Keratinocyte (primary cell): ENCODE measurements around the gene ACOXL. TPM values are rescaled to one million over a fixed set of nuclear protein-coding genes. Genes with fewer than 3 reads are reported as not detected.

ENCODE experiments used
- DNase-seq: peaks from one replicate; pipeline ENCODE4 v3.0.0-alpha.2; 2011; ENCODE audit warnings: low read depth, missing footprints, low spot score
- FAIRE-seq: peaks from 2 replicates; lab custom pipeline; 2011; peaks lifted over from hg19 to GRCh38; lab: Jason Lieb, UNC
- H2AFZ ChIP-seq: 2 replicates; pipeline ENCODE4 v1.6.0; 2012; ENCODE audit warnings: low read length, control low read depth, inconsistent platforms; ENCODE audit not compliant: control insufficient read depth
- H3K27ac ChIP-seq: 2 replicates; pipeline ENCODE4 v1.5.1; 2011; ENCODE audit warnings: low read length; ENCODE audit not compliant: control insufficient read depth, insufficient read depth
- H3K27me3 ChIP-seq: 3 replicates; pipeline ENCODE4 v1.6.0; 2011; ENCODE audit warnings: low read length; ENCODE audit not compliant: control insufficient read depth, insufficient read depth; ENCODE audit errors: extremely low read depth
- H3K36me3 ChIP-seq, 2 experiments: 2 replicates in 1 of 2; 3 replicates in 1 of 2; pipeline ENCODE4 v1.5.1; 2011; ENCODE audit warnings: low read length in 2 of 2, mild to moderate bottlenecking in 1 of 2; ENCODE audit not compliant: control insufficient read depth in 2 of 2, insufficient read depth in 2 of 2; ENCODE audit errors: extremely low read depth in 1 of 2
- H3K4me1 ChIP-seq: 3 replicates; pipeline ENCODE4 v1.5.1; 2011; ENCODE audit warnings: low read length; ENCODE audit not compliant: control insufficient read depth, insufficient read depth; ENCODE audit errors: extremely low read depth
- H3K4me2 ChIP-seq: 3 replicates; pipeline ENCODE4 v1.6.0; 2011; ENCODE audit warnings: low read depth, low read length; ENCODE audit not compliant: control insufficient read depth, insufficient read depth; ENCODE audit errors: extremely low read depth
- H3K4me3 ChIP-seq, 3 experiments: fragments of 200-600 bp in 1 of 3; sonication (generic) in 1 of 3; 2 replicates in 2 of 3; 3 replicates in 1 of 3; pipeline ENCODE4 v1.5.1; 2011 to 2016; ENCODE audit warnings: low read length in 3 of 3, mild to moderate bottlenecking in 3 of 3, control low read depth in 2 of 3, inconsistent platforms in 1 of 3, low read depth in 1 of 3, mixed read lengths in 1 of 3, mixed run types in 1 of 3, moderate library complexity in 1 of 3; ENCODE audit not compliant: control insufficient read depth in 2 of 3, insufficient read depth in 2 of 3; ENCODE audit errors: extremely low read depth in 1 of 3
- H3K79me2 ChIP-seq: 2 replicates; pipeline ENCODE4 v1.6.0; 2012; ENCODE audit warnings: low read length; ENCODE audit not compliant: control insufficient read depth, insufficient read depth
- H3K9ac ChIP-seq: 3 replicates; pipeline ENCODE4 v1.6.0; 2011; ENCODE audit warnings: low read length; ENCODE audit not compliant: control insufficient read depth, insufficient read depth; ENCODE audit errors: extremely low read depth
- H3K9me1 ChIP-seq: 3 replicates; pipeline ENCODE4 v1.6.0; 2011; ENCODE audit warnings: low read length; ENCODE audit not compliant: control insufficient read depth, insufficient read depth; ENCODE audit errors: extremely low read depth
- H3K9me3 ChIP-seq: 2 replicates; pipeline ENCODE4 v1.5.1; 2012; ENCODE audit warnings: low read depth, low read length; ENCODE audit not compliant: control insufficient read depth
- H4K20me1 ChIP-seq: 3 replicates; pipeline ENCODE4 v1.6.0; 2011; ENCODE audit warnings: low read length; ENCODE audit not compliant: control insufficient read depth, insufficient read depth; ENCODE audit errors: extremely low read depth
- CTCF ChIP-seq, 3 experiments: IDR thresholded peaks in 1 of 3; conservative IDR thresholded peaks in 1 of 3; optimal IDR thresholded peaks in 1 of 3; 2 replicates in 2 of 3; 3 replicates in 1 of 3; pipeline versions ENCODE3 to v1.5.1; 2011; ENCODE audit warnings: low read length in 3 of 3, mild to moderate bottlenecking in 3 of 3, moderate library complexity in 2 of 3, control low read depth in 1 of 3, inconsistent platforms in 1 of 3; ENCODE audit not compliant: insufficient read depth in 2 of 3; ENCODE audit errors: extremely low read depth in 1 of 3
- EZH2 ChIP-seq: IDR thresholded peaks from one replicate; pipeline ENCODE4 v1.6.1; 2012; ENCODE audit warnings: inconsistent platforms, mild to moderate bottlenecking, low read length, moderate library complexity
- dilution Hi-C: fragments of 300-500 bp; cut with MboI; formaldehyde crosslinking; loops from one replicate; pipeline ENCODE4 v1.7.0; 2020; ENCODE audit warnings: low sequenced_read_pairs; ENCODE audit not compliant: extremely low pct_ligation_motif_present
- polyA plus RNA-seq, 5 experiments: library from polyadenylated mRNA; depleted of rRNA in 3 of 5; stranded (reverse) in 3 of 5; stranded (forward) in 1 of 5; unstranded in 1 of 5; fragments of >200 nt; gene quantifications; 1 replicate in 1 of 5; 2 replicates in 3 of 5; 3 replicates in 1 of 5; pipeline versions ENCODE4 v1.2.1 to v1.2.3, GENCODE V29; 2011 to 2012; ENCODE audit warnings: missing spikeins in 2 of 5, low read depth in 1 of 5, low replicate concordance in 1 of 5

Gene ACOXL
- polyA plus RNA-seq, 1 donor (not counting 4 experiments of a cell fraction or from before 2014, with no cell fraction given), result 0.04 TPM

DNA sequence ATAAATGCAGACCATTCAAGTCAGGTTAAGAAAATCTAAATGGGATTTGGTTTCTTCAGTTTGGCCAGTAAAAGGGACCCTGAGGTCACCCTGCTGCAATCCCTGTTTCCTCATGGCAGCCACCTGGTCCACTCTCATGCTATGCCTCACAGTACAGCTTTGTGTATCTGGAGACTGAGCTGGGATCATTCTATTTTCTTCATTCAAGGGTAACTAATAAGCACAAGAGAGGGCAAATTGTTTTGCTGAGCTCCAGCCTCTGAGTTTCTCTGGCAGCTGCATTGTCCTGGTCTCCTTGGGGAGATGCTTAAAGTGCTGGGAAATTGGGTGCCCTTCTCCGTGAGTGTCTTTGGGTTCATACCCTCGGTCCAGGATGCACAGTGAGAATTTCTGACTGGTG, 369.8 kb downstream of the ACOXL start:
- Histone ChIP-seq H4K20me1 (no peaks in the 10 kb centered on the region), H3K4me1 (no peaks in the 10 kb centered on the region), H3K9me1 (no peaks in the 10 kb centered on the region), H3K4me2 (no peak overlapping the region), H2AFZ (no peak overlapping the region), H3K4me3 (no peak overlapping the region), H3K27ac (no peak overlapping the region), H3K9me3 (no peaks in the 10 kb centered on the region), H3K36me3 (no peaks in the 10 kb centered on the region), H3K27me3 (no peaks in the 10 kb centered on the region), H3K9ac (no peak overlapping the region), H3K79me2 (no peaks in the 10 kb centered on the region)
- dilution Hi-C loops, result no loop called here
- FAIRE-seq, result no peak
- TF ChIP-seq EZH2 (no peak), CTCF (optimal IDR thresholded peaks at IDR 0.05 in 1 of 3, IDR thresholded peaks at IDR 0.05 in 1 of 3, conservative IDR thresholded peaks at IDR 0.05 in 1 of 3; ENCODE audit: extremely low read depth in 1 of 3, insufficient read depth in 2 of 3, low read length in 3 of 3) (no peak)
- DNase-seq, result no peak

GRCh38 chr2:111105926-111106325, 373.6 kb downstream of the ACOXL start:
- no peak for TF ChIP-seq EZH2
- no peak for TF ChIP-seq CTCF (optimal IDR thresholded peaks at IDR 0.05 in 1 of 3, IDR thresholded peaks at IDR 0.05 in 1 of 3, conservative IDR thresholded peaks at IDR 0.05 in 1 of 3; ENCODE audit: extremely low read depth in 1 of 3, insufficient read depth in 2 of 3, low read length in 3 of 3)
- H4K20me1 ChIP-seq, result no peaks in the 10 kb centered on the region
- DNase-seq (no peak), FAIRE-seq (no peak)
- H3K4me2 ChIP-seq, result no peak overlapping the region
- dilution Hi-C loops, result no loop called here
- no peak overlapping the region for H3K27ac ChIP-seq
- no peaks in the 10 kb centered on the region for H3K27me3 ChIP-seq
- no peak overlapping the region for H3K4me3 ChIP-seq
- H3K79me2 ChIP-seq, result no peaks in the 10 kb centered on the region
- no peaks in the 10 kb centered on the region for H3K36me3 ChIP-seq
- no peak overlapping the region for H2AFZ ChIP-seq
- H3K9me3 ChIP-seq, result no peaks in the 10 kb centered on the region
- H3K4me1 ChIP-seq, result no peaks in the 10 kb centered on the region
- H3K9me1 ChIP-seq, result no peaks in the 10 kb centered on the region
- H3K9ac ChIP-seq, result no peak overlapping the region
